Renal pelvis (tissue), 4 donors: ENCODE data around the gene PDE11A. TPM values are rescaled to one million over a fixed set of nuclear protein-coding genes. Genes with fewer than 3 reads are reported as not detected.
"Not testable (repeated sequence)": the region's sequence is repeated elsewhere in the genome, so short reads cannot be mapped to it uniquely, and the experiment has no call there.

ENCODE experiments used
- DNase-seq: peaks from one replicate; pipeline ENCODE4 v3.0.0-alpha.2; 2013
- polyA plus RNA-seq, 3 donors: library from polyadenylated mRNA; unstranded; fragments of 120-200 nt; gene quantifications; one replicate each; pipeline ENCODE4 v1.2.1, GENCODE V29; 2013; ENCODE audit not compliant: insufficient read length in 3 of 3

PDE11A gene
- polyA plus RNA-seq, 3 donors: 6.9 to 8.8 (median 8.3) TPM

DNA sequence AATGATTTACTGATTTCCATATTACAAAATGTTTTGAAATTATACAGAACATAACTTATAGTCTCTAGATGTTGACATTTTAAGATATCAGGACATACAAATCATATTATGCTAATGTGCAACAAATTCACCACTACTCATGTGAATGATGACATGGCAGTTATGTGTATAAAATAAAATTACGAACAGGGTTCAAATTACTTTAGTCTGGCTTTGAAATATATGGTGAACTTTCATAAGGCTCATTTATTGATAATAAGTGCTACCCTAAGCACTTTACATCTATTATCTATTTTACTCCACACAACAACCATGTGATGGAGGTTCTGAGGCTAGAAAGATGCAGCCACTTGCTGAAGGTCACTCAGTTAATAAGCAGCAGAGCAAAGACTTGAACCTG is 62.8 kb downstream of the PDE11A start:
- no peak for DNase-seq

DNA sequence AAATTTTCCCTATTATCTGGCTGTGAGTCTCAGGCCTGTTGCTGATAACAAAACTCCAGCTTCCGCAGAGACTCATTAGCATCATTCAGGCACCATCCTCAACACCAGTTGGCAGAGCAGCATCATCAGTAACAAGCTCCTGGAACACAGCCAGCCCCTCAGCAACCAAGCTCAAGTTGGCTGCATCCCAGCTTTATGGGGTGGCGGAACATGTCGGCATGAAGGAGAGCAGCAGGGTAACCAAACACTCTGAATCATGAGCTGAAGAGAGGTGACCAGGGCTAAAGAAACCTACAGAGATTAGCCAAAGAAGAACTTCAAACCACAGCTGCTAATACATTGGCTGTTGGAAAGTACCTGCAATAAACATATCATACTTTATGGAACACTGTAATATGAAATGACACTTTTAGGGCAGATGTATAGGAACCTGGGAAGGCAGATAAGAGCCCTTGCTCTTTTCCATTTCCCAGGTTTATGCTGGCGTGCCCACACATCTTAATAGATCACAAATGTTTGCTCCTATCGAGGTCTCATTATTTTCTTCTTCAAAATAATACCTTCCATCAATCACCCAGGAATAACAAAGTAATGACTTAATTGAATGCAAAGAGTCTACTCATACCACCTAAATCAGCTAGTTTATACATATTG is 63.8 kb downstream of the PDE11A start:
- peak; percentile 1 for DNase-seq

DNA sequence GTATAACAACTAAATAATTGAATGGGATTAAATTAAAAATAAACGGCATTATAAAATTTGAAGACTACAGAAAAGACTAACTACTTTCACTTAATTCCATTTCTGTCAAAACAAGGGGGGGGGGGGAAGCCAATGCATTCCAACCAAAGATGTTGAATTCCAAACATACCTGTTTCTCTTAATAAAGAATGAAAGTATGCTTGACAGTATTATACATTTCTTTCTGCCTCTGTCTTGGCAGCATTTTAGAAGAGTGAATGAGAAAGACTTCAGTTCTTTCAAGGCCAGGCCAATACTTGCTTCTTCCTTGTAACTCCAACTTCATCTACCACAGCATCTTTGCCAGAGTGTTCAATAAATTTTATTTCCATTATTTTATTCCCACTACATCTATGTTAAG is 65.9 kb downstream of the PDE11A start:
- no peak for DNase-seq

DNA sequence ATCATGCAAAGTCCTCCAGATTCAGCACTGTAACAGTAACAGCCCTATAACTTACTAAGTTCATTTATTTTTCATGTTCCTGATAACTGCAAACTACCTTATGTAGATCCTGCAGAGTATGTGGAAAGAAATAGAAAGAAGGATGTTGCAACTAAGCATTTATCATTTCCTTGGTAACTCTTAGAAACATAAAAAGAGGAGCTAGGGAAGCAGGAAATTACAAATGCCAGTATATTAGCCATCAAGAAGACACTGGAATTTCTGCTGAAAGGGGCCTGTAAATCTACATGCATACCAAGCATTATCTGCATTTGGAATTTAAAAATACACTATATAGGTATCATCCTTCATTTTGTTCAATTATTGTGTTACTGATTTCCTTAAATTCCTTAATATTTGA is 66.8 kb downstream of the PDE11A start:
- no peak for DNase-seq

DNA sequence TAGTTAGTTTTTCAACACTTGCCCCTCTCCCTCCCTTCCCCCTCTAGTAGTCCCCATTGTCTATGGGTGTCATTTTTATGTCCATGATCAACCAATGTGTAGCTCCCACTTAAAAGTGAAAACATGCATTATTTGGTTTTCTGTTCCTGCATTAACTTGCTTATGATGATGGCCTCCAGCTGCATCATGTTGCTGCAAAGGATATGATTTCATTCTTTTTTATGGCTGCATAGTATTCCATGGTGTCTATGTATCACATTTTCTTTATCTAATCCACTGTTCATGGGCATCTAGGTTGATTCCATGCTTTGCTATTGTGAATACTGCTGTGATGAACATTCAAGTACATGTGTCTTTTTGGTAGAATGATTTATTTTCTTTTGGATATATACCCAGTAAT is 70.5 kb downstream of the PDE11A start:
- no peak for DNase-seq

DNA sequence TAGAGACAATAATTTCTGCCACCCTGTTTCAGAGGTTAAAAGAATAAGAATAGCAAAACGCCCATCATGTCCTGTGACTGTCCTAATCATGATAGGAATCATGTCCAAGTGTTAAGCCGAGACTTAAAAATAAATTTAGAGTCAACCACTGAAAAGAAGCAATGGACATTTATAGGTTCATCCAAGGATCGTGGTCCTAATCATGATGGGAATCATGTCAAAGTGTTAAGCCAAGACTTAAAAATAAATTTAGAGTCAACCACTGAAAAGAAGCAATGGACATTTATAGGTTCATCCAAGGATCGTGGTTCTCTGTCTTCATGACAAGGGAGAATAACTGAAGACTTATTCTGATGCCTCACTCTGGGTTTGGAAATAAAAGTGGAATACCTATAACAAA is 73.6 kb downstream of the PDE11A start:
- no peak for DNase-seq

DNA sequence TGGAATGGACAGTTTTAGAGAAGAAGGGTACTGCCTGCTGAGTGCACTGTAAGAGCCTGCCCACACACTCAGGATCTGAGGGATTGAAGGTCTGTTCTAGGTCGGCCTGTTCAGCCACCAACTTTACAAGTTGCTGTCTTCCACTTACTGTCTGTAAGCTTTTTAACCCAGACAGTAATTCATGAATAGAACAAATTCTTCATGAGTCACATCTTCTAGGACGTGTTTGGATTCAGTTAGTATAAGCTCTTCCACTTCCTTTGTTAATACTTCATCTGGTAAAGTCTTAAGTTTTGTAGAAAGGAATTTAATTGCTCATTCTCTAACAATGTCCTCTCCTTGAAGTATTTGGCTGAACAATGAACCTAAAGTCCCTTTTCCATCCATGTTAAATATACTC is 74.6 kb downstream of the PDE11A start:
- DNase-seq: no peak

DNA sequence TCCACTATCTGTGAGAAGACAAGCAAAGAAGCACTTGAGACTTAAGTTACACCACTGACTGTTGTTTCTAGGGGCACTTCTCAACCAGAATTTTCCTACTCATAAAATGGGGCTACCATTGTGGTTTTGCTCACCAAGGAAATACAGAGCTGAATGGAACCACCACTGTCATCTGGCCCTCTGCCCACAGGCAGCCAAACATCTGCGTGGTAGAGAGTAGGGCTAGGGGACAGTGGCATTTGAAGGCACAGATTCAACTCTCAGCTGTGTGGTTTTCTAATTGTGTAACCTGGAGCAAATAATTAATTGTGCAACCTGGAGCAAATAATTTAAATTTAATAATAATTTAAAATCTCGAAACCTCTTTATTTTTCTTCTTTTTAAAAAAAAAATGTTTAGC is 79.6 kb downstream of the PDE11A start:
- no peak for DNase-seq

DNA sequence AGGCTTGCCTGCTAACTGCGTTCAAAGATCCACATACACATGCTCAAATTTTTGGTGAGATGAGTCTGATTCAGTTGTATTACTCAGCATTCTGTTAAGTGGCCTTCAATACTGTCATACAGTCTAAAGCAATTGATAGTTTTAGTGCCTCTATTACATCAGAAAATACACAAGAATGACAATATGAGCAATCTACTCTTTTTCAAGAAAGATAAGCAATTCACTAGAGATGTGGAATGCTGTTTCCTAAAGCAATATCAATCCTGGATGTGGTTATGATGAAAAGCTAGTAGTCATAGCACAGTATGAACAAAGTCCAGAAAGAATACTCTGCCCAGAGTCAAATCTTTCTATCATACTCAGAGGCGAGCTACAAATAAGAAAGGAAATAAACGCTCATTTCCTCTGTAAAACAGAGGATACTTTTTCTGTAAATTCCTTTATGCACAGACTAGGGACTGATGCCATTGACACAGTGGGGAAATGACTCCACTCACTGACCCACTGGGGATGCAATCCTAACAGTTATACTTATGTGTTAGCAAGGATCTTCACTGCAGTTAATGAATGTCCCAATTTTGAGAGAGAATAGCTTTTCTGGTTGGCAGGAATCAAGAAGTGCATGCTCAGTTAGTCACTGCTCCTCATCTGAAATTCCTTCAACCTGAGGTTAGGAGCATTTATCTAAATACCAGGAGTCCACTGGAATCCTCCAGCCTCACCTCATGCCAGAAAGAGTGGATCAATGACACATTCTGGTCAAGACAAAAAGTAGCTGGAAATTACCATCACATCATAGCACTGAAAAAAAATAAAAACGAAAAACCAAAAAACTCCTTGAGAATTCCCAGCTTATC is 83.3 kb downstream of the PDE11A start:
- no peak for DNase-seq

DNA sequence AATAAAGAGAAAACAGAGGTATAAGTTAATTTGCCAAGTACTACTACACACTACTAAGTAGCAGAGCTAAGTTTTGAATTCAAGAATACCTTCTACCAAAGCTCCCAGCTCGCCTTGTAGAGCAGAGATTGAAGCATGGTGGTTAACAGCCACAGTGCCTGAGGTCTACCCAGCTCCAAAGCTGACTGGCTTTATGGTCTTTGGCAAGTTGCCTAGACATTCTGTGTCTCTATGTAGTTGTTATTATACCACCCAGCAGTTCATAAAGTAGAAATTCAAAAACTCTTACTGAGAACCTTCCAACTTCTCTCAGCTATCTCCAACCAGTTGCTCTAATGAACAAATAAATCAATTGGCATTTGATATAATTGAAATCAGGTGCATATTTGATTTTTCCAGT is 87.8 kb downstream of the PDE11A start:
- peak; percentile 22 for DNase-seq

DNA sequence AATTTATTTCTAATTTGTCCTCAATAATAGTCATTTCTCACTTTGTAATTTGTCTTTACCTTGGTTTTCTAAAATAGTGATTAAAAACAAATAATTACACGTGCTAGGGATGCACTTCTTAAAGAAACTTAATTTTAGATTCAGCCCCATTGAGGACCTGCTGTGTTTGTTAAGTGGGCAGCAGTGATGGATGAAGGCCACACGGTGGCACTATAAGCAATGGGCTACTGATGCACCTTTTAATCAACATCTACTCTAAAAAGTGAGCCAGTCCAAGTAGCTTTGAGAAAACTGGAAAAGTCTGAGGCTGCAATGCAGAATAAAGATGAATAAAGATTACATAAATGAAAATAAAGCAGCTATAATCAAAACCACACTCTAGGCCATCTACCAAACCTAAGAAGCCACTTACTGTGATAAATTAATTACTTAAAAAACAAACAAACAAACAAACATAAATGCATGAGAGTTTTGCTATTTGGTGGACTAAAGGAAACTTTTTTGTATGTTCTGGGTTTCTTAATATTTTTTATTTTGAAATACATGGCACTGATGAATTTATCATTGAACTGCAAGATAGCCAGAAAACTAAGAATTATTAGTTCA is 89.3 kb downstream of the PDE11A start:
- DNase-seq: peak; percentile 28

DNA sequence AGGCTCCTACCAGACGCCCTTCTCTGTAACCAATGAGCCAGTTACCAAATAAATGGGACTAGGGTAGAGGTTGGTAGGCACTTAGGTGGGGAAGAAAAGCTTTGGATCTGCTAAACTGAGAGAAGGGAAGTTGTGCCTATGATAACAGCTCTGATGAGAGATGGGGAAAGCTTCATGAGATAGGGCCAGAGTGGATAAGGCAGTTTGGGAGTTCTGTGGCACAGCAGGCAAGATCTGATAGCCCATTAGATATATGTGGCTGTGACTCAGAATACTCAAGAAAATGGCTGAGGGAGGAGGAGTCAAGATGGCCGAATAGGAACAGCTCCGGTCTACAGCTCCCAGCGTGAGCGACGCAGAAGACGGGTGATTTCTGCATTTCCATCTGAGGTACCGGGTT is 99.8 kb downstream of the PDE11A start:
- no peak for DNase-seq

DNA sequence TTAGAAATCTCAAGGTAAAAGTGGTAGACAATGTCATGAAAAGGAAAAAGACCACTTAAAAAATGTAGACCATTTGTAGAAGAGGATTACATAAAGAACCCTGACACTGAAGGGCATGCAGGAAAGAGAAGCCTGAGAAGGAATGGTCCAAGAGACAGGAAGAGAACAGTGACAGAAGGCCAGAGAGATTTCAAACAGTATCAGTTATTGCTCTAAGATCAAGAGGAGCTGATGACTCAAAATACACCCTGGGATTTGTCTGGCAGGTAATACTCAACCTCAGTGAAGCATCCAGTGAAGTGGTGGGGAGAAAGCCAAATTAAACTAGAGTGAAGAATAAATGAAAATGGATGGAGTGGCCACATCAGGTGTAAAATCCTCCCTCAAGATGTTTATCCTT is 100.5 kb downstream of the PDE11A start:
- DNase-seq: no peak

DNA sequence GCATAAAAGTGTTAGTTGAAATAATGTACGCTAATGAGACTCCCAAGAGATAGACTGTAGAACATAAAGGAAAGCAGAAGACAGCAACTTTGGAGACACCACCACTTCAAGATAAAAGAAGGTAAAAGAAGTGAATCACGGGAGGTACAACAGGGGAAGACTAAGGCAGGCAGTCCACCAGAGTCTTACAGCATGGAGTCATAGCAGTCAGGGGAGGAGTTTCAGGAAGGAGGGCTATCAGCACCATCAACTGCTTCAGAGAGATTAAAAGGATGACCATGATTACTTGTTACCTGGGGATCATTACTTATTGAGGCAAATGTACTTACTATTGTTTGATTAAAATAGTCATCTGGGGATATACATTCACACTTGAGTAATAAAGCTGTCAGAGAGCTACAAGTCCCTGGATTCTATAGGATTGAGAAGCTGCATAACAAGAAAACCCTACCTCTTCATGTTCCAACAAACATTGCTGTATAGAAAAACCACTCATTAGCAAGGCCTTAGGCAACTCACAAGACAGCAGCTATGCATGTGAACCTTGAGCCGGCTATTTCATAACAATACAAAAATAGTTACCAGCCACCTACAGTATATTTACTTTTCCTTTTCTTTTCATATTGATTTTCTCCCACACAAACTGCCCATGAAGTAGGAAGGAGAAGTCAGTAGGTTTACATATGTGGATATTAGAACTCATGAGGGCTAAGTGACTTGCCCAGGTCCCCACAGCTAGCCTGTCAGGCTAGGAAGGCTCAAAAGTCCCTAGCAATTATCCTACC is 101.7 kb downstream of the PDE11A start:
- no peak for DNase-seq

DNA sequence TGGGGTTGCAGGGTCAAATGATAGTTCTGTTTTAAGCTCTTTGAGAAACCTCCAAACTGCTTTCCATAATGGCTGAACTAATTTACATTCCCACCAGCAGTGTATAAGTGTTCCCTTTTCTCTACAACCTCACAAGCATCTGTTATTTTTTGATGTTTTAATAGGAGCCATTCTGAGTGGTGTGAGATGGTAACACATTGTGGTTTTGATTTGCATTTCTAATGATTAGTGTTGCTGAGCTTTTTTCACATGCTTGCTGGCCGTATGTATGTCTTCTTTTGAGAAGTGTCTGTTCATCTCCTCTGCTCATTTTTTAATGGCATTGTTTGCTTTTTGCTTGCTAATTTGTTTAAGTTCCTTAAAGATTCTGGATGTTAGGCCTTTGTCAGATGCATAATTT is 107.7 kb downstream of the PDE11A start:
- no peak for DNase-seq

DNA sequence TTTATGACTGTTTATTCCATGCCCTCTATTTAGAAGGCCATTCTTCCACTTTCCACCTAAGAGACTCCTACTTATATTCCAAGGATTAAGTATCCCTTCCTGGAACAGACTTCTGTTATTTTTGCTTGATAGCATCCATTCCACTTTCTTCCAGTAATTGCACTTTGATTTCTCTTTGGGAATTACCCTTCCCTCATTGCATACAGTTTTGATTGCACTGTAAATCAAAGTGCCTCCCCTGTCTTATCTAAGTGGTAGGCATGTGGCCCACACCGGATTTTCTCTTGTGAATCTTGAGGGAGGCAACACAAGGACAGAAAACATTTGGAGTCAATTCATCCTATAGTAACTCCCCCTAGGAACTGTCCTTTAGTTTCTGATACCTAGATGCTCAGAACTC is 120.4 kb downstream of the PDE11A start:
- DNase-seq: peak; percentile 60

DNA sequence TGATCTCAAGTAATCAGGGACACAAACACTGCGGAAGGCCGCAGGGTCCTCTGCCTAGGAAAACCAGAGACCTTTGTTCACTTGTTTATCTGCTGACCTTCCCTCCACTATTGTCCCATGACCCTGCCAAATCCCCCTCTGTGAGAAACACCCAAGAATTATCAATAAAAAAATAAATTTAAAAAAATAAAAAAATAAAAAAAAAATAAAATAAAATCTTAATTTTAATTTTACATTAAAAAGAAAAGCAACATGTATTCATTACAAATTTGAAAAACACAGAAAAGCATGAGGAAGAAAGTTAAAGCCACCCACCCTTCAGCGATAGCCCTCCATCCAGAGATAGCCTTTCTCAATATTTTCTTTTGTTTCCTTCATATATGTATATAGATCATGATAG is 125.0 kb downstream of the PDE11A start:
- DNase-seq: not testable (repeated sequence)

DNA sequence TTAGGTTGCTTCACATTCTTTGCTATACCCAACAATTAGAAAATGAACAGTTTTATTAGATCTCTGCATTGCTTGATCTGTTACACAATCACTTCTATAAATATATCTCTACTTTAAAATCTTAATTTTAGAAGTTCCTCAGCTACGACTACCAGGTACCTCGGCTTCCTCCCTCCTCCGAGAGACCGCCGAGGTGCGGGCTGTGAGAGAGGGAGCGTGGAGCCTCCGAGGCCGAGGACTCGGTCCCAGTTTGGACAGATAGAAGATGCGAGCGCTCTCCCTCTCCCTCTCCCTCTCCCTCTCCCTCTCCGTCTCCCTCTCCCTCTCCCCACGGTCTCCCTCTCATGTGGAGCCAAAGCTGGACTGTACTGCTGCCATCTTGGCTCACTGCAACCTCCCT is 128.0 kb downstream of the PDE11A start:
- DNase-seq: not testable (repeated sequence)

DNA sequence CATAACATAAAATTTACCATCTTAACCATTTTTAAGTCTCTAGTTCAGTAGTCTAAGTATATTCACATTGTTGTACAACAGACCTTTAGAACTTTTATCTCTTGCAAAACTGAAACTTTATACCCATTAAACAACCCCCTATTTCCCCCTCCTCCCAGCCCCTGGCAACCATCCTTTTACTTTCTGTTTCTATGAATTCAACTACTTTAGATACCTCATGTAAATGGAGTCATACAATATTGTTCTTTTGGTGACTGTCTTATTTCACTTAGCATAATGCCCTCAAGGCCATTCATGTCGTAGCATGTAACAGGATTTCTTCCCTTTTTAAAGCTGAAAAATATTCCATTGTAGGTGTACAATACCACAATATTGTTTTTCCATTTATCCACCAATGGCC is 129.8 kb downstream of the PDE11A start:
- DNase-seq: no peak

DNA sequence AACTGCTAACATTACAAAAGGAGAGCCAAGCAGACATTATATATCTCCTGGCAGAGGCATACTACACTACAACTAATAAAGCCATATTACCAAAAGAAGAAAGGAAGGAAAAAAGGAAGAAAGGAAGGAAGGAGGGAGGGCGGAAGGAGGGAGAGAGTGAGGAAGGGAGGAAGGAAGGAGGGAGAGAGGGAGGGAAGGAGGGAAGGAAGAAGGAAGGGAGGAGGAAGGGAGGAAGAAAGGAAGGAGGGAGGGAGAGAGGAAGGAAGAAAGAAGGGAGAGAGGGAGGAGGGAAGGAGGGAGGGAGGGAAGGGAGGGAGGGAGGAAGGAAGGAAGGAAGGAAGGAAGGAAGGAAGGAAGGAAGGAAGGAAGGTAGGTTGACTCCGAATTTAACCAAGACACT is 133.4 kb downstream of the PDE11A start:
- DNase-seq: no peak

DNA sequence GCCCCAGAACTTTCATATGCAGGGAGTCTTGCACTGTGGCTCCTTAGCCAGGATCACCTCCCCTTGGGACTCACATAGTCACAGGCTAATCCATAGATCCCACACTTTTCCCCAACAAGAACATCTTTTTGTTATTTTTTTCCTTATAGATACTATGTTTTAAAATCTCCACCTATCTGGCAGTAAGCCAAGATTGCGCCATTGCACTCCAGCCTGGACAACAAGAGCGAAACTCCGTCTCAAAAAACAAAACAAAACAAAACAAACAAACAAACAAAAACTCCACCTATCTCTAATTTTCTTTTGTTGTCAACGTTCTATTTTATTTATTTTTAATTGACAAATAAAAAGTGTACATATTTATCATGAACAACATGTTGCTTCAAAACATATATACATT is 141.7 kb downstream of the PDE11A start:
- no peak for DNase-seq
